ENCODE measurements around the gene MLX. TPM values are rescaled to one million over a fixed set of nuclear protein-coding genes. Genes with fewer than 3 reads are reported as not detected.
"Not testable (repeated sequence)": the region's sequence is repeated elsewhere in the genome, so short reads cannot be mapped to it uniquely, and the experiment has no call there.

Gene MLX
- total and polyA plus RNA-seq, 2 donors (not counting 1 experiment from before 2014, with no cell fraction given): 62.4 to 66.6 TPM

DNA sequence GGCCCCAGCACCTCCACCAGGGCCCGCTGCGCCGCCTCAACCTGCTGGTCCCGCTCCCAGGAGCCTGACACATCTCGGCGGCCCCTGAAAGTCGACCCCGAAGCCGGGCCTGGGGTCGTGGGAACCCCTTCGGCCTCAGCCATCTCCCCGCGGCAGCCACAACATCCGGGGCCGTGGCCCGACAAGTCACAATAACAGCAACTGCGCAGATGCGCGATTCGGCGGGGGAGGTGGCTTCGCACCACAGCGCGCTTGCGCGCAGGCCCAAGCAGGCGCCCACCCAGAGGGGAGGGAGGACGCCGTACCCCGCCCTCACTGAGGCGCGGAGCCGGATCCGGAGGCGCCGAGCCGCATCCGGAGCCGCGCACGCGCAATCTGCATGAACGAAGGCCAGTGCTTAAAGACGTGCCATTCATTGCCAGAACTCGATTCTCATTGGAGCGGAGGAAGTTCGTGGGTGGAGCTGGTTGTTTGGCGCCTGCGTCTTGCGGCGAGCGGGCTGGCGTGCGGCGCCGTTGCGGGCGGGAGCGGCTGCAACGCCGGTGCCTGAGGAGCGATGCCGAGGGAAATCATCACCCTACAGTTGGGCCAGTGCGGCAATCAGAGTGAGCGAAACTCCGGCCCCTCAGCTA lies 42.4 kb downstream of the MLX start, which contains the start of the genes RETREG3 and TUBG1:
RETREG3 (minus strand) TSS at position 193 of the 632 bp plus-strand sequence; CDS start at position 143, 50 bp downstream.
TUBG1 (plus strand) TSS at position 502 of the 632 bp plus-strand sequence; CDS start at position 557, 55 bp downstream.
- Mint-ChIP-seq H3K4me3 (peak within 1 kb of the TSS; percentile 100), H3K27me3 (no peaks in the 10 kb centered on the region), H3K9me3 (ENCODE audit: insufficient read depth) (no peaks in the 10 kb centered on the region), H3K4me1 (peaks cover 51% of the 10 kb centered on the region), H3K27ac (peak within 1 kb of the TSS; percentile 98)
- peaks cover 46% of the 10 kb centered on the region for H4K20me1 ChIP-seq (ENCODE audit: control insufficient read depth, insufficient read depth, low read length, poor library complexity, severe bottlenecking)
- TF ChIP-seq, protein P1, sequence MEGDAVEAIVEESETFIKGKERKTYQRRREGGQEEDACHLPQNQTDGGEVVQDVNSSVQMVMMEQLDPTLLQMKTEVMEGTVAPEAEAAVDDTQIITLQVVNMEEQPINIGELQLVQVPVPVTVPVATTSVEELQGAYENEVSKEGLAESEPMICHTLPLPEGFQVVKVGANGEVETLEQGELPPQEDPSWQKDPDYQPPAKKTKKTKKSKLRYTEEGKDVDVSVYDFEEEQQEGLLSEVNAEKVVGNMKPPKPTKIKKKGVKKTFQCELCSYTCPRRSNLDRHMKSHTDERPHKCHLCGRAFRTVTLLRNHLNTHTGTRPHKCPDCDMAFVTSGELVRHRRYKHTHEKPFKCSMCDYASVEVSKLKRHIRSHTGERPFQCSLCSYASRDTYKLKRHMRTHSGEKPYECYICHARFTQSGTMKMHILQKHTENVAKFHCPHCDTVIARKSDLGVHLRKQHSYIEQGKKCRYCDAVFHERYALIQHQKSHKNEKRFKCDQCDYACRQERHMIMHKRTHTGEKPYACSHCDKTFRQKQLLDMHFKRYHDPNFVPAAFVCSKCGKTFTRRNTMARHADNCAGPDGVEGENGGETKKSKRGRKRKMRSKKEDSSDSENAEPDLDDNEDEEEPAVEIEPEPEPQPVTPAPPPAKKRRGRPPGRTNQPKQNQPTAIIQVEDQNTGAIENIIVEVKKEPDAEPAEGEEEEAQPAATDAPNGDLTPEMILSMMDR (IDR thresholded peaks at IDR 0.05): peak; percentile 37
- no peak for TF ChIP-seq EZH2 (IDR thresholded peaks at IDR 0.05; ENCODE audit: borderline replicate concordance, insufficient read depth, low read depth, low read length, poor library complexity, severe bottlenecking)
- ChIA-PET POLR2A (interaction anchor here (0.6 to 3.0 kb wide), 6 partner anchors 31 to 233 kb away, joined by 3 to 19 read pairs (median 5); partner anchors contain the start of genes PLEKHH3 and PSMC3IP), CTCF (interaction anchor here (0.7 to 3.3 kb wide), 14 partner anchors 24 to 203 kb away, joined by 3 to 35 read pairs (median 4); partner anchors contain the start of genes PLEKHH3 and PSMC3IP)
- H3K27ac ChIP-seq (ENCODE audit: low read length in 2 of 2): peak within 1 kb of the TSS; percentile 79 to 95
- DNase-seq (peak; percentile 100), ATAC-seq (ENCODE audit: low read depth) (peak; percentile 91)
- peaks cover 56% of the 10 kb centered on the region for H3K79me2 ChIP-seq (ENCODE audit: control insufficient read depth, insufficient read depth, low read length)
- WGBS (ENCODE audit: insufficient coverage): under 1% methylated on average over 66 of the region's 66 CpGs
- H2AFZ ChIP-seq (ENCODE audit: insufficient read depth, low read depth, low read length, poor library complexity, severe bottlenecking): peak within 1 kb of the TSS; percentile 98
- no peaks in the 10 kb centered on the region for H3K9me3 ChIP-seq (ENCODE audit: control extremely low read depth in 1 of 3, control insufficient read depth in 2 of 3, insufficient read depth in 1 of 3, low read length in 2 of 3)
- intact Hi-C loops (cut with micrococcal nuclease): loop anchor here (1.0 kb wide), 7 partner anchors 32 to 389 kb away; partner anchors contain the start of genes EZH1, NAGLU, PSMC3IP and PTGES3L
- peak within 1 kb of the TSS; percentile 93 for H3K4me2 ChIP-seq (replicated peaks; ENCODE audit: low read depth, low read length, poor library complexity, severe bottlenecking)
- H3K9ac ChIP-seq (ENCODE audit: low read length): peak within 1 kb of the TSS; percentile 91
- H3K27me3 ChIP-seq (replicated peaks in 1 of 4; ENCODE audit: control extremely low read depth in 1 of 4, control insufficient read depth in 3 of 4, insufficient read depth in 4 of 4, low read length in 3 of 4): no peaks in the 10 kb centered on the region
- peak within 1 kb of the TSS; percentile 73 to 95 (median 85) for H3K4me3 ChIP-seq (ENCODE audit: control extremely low read depth in 1 of 5, extremely low read depth in 1 of 5, insufficient read depth in 1 of 5, low read depth in 2 of 5, low read length in 4 of 5)
- H3K4me1 ChIP-seq (ENCODE audit: control insufficient read depth in 2 of 2, insufficient read depth in 2 of 2, low read length in 2 of 2): peaks cover 38 to 42% of the 10 kb centered on the region in 2 donors
- peaks cover 0 to 20% of the 10 kb centered on the region in 2 experiments for H3K36me3 ChIP-seq (replicated peaks in 1 of 2; ENCODE audit: control extremely low read depth in 1 of 2, control insufficient read depth in 1 of 2, extremely low read depth in 1 of 2, insufficient read depth in 2 of 2, low read length in 1 of 2)

DNA sequence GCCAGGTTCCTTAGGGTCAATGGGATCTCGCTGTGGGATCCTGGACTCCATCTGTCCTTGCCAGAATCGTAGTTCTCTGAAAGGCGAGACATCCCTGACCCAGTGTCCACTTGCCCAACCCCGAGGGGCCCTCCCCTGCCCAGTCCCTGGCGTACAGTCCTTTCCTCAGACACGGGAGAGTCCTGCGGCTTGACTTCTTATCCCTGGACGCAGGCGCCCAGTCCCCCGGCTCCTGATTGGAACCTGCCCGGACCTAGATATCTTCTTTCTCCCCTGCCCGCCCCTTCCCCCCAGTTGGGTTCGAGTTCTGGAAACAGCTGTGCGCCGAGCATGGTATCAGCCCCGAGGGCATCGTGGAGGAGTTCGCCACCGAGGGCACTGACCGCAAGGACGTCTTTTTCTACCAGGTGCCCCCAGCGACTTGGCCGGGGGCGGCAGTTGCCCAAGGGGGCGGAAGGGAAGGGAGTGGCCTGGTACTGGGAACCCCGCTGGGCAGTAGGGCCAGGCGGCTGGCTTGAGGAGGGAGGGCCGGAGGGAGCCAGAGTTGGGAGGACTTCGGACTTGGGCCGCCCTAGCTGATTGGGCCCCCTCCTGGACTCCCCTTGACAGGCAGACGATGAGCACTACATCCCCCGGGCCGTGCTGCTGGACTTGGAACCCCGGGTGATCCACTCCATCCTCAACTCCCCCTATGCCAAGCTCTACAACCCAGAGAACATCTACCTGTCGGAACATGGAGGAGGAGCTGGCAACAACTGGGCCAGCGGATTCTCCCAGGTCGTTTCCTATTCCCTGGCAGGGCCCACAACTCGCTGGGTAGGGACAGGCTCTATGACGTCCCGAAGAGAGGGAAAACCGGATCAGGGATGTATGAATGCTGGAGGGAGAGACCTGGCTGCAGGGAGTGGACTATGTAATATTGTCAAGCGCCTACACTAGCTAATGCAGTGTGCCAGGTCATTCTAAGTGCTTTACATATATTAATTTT lies 43.2 kb downstream of the MLX start:
- not testable (repeated sequence) for DNase-seq; H3K9me3 Mint-ChIP-seq (ENCODE audit: insufficient read depth); ATAC-seq (ENCODE audit: low read depth); H3K27me3 ChIP-seq (replicated peaks in 1 of 4; ENCODE audit: control extremely low read depth in 1 of 4, control insufficient read depth in 3 of 4, insufficient read depth in 4 of 4, low read length in 3 of 4); H3K9me3 ChIP-seq (ENCODE audit: control extremely low read depth in 1 of 3, control insufficient read depth in 2 of 3, insufficient read depth in 1 of 3, low read length in 2 of 3); H3K27me3 Mint-ChIP-seq
- Histone ChIP-seq H3K36me3 (replicated peaks in 1 of 2; ENCODE audit: control extremely low read depth in 1 of 2, control insufficient read depth in 1 of 2, extremely low read depth in 1 of 2, insufficient read depth in 2 of 2, low read length in 1 of 2) (peaks cover 0 to 21% of the 10 kb centered on the region in 2 experiments), H3K79me2 (ENCODE audit: control insufficient read depth, insufficient read depth, low read length) (peaks cover 47% of the 10 kb centered on the region), H3K4me2 (replicated peaks; ENCODE audit: low read depth, low read length, poor library complexity, severe bottlenecking) (peak overlapping the region; percentile 93), H4K20me1 (ENCODE audit: control insufficient read depth, insufficient read depth, low read length, poor library complexity, severe bottlenecking) (peaks cover 38% of the 10 kb centered on the region), H3K27ac (ENCODE audit: low read length in 2 of 2) (peak overlapping the region; percentile 58 to 76), H3K4me3 (ENCODE audit: control extremely low read depth in 1 of 5, extremely low read depth in 1 of 5, insufficient read depth in 1 of 5, low read depth in 2 of 5, low read length in 4 of 5) (peak overlapping the region; percentile 65 to 95 (median 83)), H2AFZ (ENCODE audit: insufficient read depth, low read depth, low read length, poor library complexity, severe bottlenecking) (peak overlapping the region; percentile 98), H3K4me1 (ENCODE audit: control insufficient read depth in 2 of 2, insufficient read depth in 2 of 2, low read length in 2 of 2) (peaks cover 33 to 36% of the 10 kb centered on the region in 2 donors), H3K9ac (ENCODE audit: low read length) (peak overlapping the region; percentile 91)
- intact Hi-C loops (cut with micrococcal nuclease): loop anchor here (1.0 kb wide), 7 partner anchors 33 to 388 kb away; partner anchors contain the start of genes EZH1, NAGLU, PSMC3IP and PTGES3L
- POLR2A ChIA-PET: interaction anchor here (0.6 to 3.0 kb wide), 5 partner anchors 32 to 500 kb away, joined by 3 to 19 read pairs (median 3); partner anchors contain the start of genes PLEKHH3 and PSMC3IP
- peak overlapping the region; percentile 98 for H3K27ac Mint-ChIP-seq
- CTCF ChIA-PET: interaction anchor here (0.7 to 3.3 kb wide), 8 partner anchors 25 to 153 kb away, joined by 3 to 35 read pairs (median 6); partner anchors contain the start of genes PLEKHH3 and PSMC3IP
- WGBS (ENCODE audit: insufficient coverage): 21% methylated on average over 27 of the region's 42 CpGs
- peak overlapping the region; percentile 100 for H3K4me3 Mint-ChIP-seq
- H3K4me1 Mint-ChIP-seq: peaks cover 43% of the 10 kb centered on the region
